IPS DF 6.9 (cell line): Measurements from ENCODE around the gene AFF3.

Source experiments
- DNase-seq: peaks from one replicate; pipeline ENCODE4 v3.0.0-alpha.2; 2013; ENCODE audit warnings: low read depth, low spot score
- H3K27ac ChIP-seq: one replicate; pipeline ENCODE4 v1.5.1; 2013; ENCODE audit warnings: low read length, control low read depth
- H3K27me3 ChIP-seq: 2 replicates; pipeline ENCODE4 v1.6.1; 2013; ENCODE audit warnings: mild to moderate bottlenecking, low read length; ENCODE audit not compliant: control insufficient read depth, insufficient read depth
- H3K36me3 ChIP-seq: 2 replicates; pipeline ENCODE4 v1.6.1; 2013; ENCODE audit warnings: low read length; ENCODE audit not compliant: control insufficient read depth, insufficient read depth
- H3K4me1 ChIP-seq: 2 replicates; pipeline ENCODE4 v1.6.1; 2013; ENCODE audit warnings: low read length; ENCODE audit not compliant: control insufficient read depth, insufficient read depth
- H3K4me3 ChIP-seq: 2 replicates; pipeline ENCODE4 v1.5.1; 2013; ENCODE audit warnings: mild to moderate bottlenecking, low read length
- H3K9me3 ChIP-seq: 2 replicates; pipeline ENCODE4 v1.6.1; 2013; ENCODE audit warnings: low read length, inconsistent platforms; ENCODE audit not compliant: control insufficient read depth, insufficient read depth
- WGBS: extraction: QIAGEN DNeasy Blood & Tissue Kit; methylation state at CpG from one replicate; pipeline ENCODE4 v1.1.7; 2013; ENCODE audit warnings: mixed read lengths, missing lambda C conversion rate; ENCODE audit not compliant: insufficient read length, insufficient coverage; 5-methylcytosine and 5-hydroxymethylcytosine counted together

The AFF3 gene

GRCh38 chr2:100015849-100016248 is 126.5 kb downstream of the AFF3 start:
- no peaks in the 10 kb centered on the region for H3K4me1 ChIP-seq
- no peak overlapping the region for H3K27ac ChIP-seq
- no peak overlapping the region for H3K4me3 ChIP-seq
- H3K27me3 ChIP-seq: no peaks in the 10 kb centered on the region
- H3K9me3 ChIP-seq: no peaks in the 10 kb centered on the region
- no peaks in the 10 kb centered on the region for H3K36me3 ChIP-seq
- WGBS: no CpG with 5 or more reads among the region's 3 CpGs
- DNase-seq: no peak

GRCh38 chr2:100013892-100014677 is 128.3 kb downstream of the AFF3 start:
- DNase-seq: no peak
- Histone ChIP-seq H3K27ac (no peak overlapping the region), H3K4me1 (no peaks in the 10 kb centered on the region), H3K9me3 (no peaks in the 10 kb centered on the region), H3K36me3 (no peaks in the 10 kb centered on the region), H3K27me3 (no peaks in the 10 kb centered on the region), H3K4me3 (no peak overlapping the region)
- WGBS: no CpG with 5 or more reads among the region's 5 CpGs

- WGBS: no CpG with 5 or more reads among the region's 5 CpGs
- Histone ChIP-seq H3K27ac (no peak overlapping the region), H3K27me3 (no peaks in the 10 kb centered on the region), H3K9me3 (no peaks in the 10 kb centered on the region), H3K4me3 (no peak overlapping the region), H3K4me1 (no peaks in the 10 kb centered on the region), H3K36me3 (no peaks in the 10 kb centered on the region)
- no peak for DNase-seq
These were observed 129.8 kb downstream of the AFF3 start for GRCh38 chr2:100012561-100012960.

- no peak for DNase-seq
- no peaks in the 10 kb centered on the region for H3K27me3 ChIP-seq
- H3K27ac ChIP-seq: no peak overlapping the region
- no peak overlapping the region for H3K4me3 ChIP-seq
- no peaks in the 10 kb centered on the region for H3K4me1 ChIP-seq
- no peaks in the 10 kb centered on the region for H3K9me3 ChIP-seq
- H3K36me3 ChIP-seq: no peaks in the 10 kb centered on the region
- WGBS: no CpG with 5 or more reads among the region's 5 CpGs
These were observed 131.1 kb downstream of the AFF3 start for GRCh38 chr2:100011272-100011731.

GRCh38 chr2:100010606-100011005 is 131.8 kb downstream of the AFF3 start:
- WGBS: no CpG with 5 or more reads among the region's 5 CpGs
- Histone ChIP-seq H3K27ac (no peak overlapping the region), H3K4me1 (no peaks in the 10 kb centered on the region), H3K36me3 (no peaks in the 10 kb centered on the region), H3K4me3 (no peak overlapping the region), H3K27me3 (no peaks in the 10 kb centered on the region), H3K9me3 (no peaks in the 10 kb centered on the region)
- DNase-seq: no peak

- WGBS: no CpG with 5 or more reads among the region's 6 CpGs
- DNase-seq: no peak
- no peak overlapping the region for H3K4me3 ChIP-seq
- no peak overlapping the region for H3K27ac ChIP-seq
- no peaks in the 10 kb centered on the region for H3K9me3 ChIP-seq
- no peaks in the 10 kb centered on the region for H3K27me3 ChIP-seq
- H3K4me1 ChIP-seq: no peaks in the 10 kb centered on the region
- H3K36me3 ChIP-seq: no peaks in the 10 kb centered on the region
These were observed 132.6 kb downstream of the AFF3 start for GRCh38 chr2:100009743-100010142.

- no peaks in the 10 kb centered on the region for H3K36me3 ChIP-seq
- no CpG with 5 or more reads among the region's 2 CpGs for WGBS
- H3K4me3 ChIP-seq: no peak overlapping the region
- no peaks in the 10 kb centered on the region for H3K9me3 ChIP-seq
- no peak for DNase-seq
- no peaks in the 10 kb centered on the region for H3K27me3 ChIP-seq
- no peak overlapping the region for H3K27ac ChIP-seq
- no peaks in the 10 kb centered on the region for H3K4me1 ChIP-seq
These were observed 133.4 kb downstream of the AFF3 start for GRCh38 chr2:100008956-100009355.

GRCh38 chr2:100006516-100006915 is 135.9 kb downstream of the AFF3 start:
- Histone ChIP-seq H3K4me1 (no peaks in the 10 kb centered on the region), H3K27me3 (no peaks in the 10 kb centered on the region), H3K9me3 (no peaks in the 10 kb centered on the region), H3K4me3 (no peak overlapping the region), H3K27ac (no peak overlapping the region), H3K36me3 (no peaks in the 10 kb centered on the region)
- DNase-seq: no peak
- no CpG with 5 or more reads among the region's 12 CpGs for WGBS

- Histone ChIP-seq H3K36me3 (no peaks in the 10 kb centered on the region), H3K4me1 (no peaks in the 10 kb centered on the region), H3K9me3 (no peaks in the 10 kb centered on the region), H3K27me3 (no peaks in the 10 kb centered on the region), H3K4me3 (no peak overlapping the region), H3K27ac (no peak overlapping the region)
- WGBS: no CpG with 5 or more reads among the region's 2 CpGs
- DNase-seq: no peak
These were observed 137.4 kb downstream of the AFF3 start for GRCh38 chr2:100004959-100005387.

GRCh38 chr2:100004348-100004884 is 138.0 kb downstream of the AFF3 start:
- Histone ChIP-seq H3K9me3 (no peaks in the 10 kb centered on the region), H3K36me3 (no peaks in the 10 kb centered on the region), H3K27ac (no peak overlapping the region), H3K27me3 (no peaks in the 10 kb centered on the region), H3K4me1 (no peaks in the 10 kb centered on the region), H3K4me3 (no peak overlapping the region)
- no peak for DNase-seq
- WGBS: 100% methylated on average over 1 of the region's 3 CpGs

GRCh38 chr2:100002059-100002458 is 140.3 kb downstream of the AFF3 start:
- Histone ChIP-seq H3K9me3 (no peaks in the 10 kb centered on the region), H3K36me3 (no peaks in the 10 kb centered on the region), H3K4me3 (no peak overlapping the region), H3K27me3 (no peaks in the 10 kb centered on the region), H3K27ac (no peak overlapping the region), H3K4me1 (no peaks in the 10 kb centered on the region)
- no peak for DNase-seq
- no CpG with 5 or more reads among the region's 6 CpGs for WGBS
